Lower lobe of right lung (tissue), 2 donors: Measurements from ENCODE around the gene CXorf58. TPM values are rescaled to one million over a fixed set of nuclear protein-coding genes. Genes with fewer than 3 reads are reported as not detected.
A peak's percentile ranks its signal among the peaks of the same experiment; 100 is the strongest.
"Not testable (repeated sequence)": the region's sequence is repeated elsewhere in the genome, so short reads cannot be mapped to it uniquely, and the experiment has no call there.

ENCODE experiments used
- ATAC-seq, 2 donors: fragments of 200-7000 bp; cut with Tn5 transposase; one replicate each; pipeline ENCODE4 v1.9.1; 2020 to 2022; ENCODE audit warnings: mild to moderate bottlenecking in 2 of 2, moderate library complexity in 2 of 2
- DNase-seq: peaks from one replicate; pipeline ENCODE4 v3.0.0-alpha.2; 2020
- H3K27ac ChIP-seq: fragments of 200-600 bp; one replicate; pipeline ENCODE4 v1.8.0; 2022
- H3K27me3 ChIP-seq: fragments of 200-600 bp; one replicate; pipeline ENCODE4 v1.8.0; 2022; ENCODE audit warnings: low read depth
- H3K36me3 ChIP-seq: fragments of 200-600 bp; one replicate; pipeline ENCODE4 v1.8.0; 2022; ENCODE audit warnings: mild to moderate bottlenecking
- H3K4me1 ChIP-seq: fragments of 200-600 bp; one replicate; pipeline ENCODE4 v1.8.0; 2022
- H3K4me3 ChIP-seq: fragments of 200-600 bp; one replicate; pipeline ENCODE4 v1.8.0; 2022; ENCODE audit warnings: mild to moderate bottlenecking
- H3K9me3 ChIP-seq: fragments of 200-600 bp; one replicate; pipeline ENCODE4 v1.8.0; 2022
- intact Hi-C: fragments of 100-400 bp; cut with DNase I; formaldehyde crosslinking; loops from one replicate; pipeline ENCODE4 v1.11.0; 2022
- total RNA-seq: library from RNA; stranded (reverse); fragmentation: NEBNext Ultra II Directional; extraction: Animal tissue kit (Norgen Biotek cat#: 25700); gene quantifications from one replicate; pipeline ENCODE4 v1.2.1, GENCODE V29; 2021
- TF ChIP-seq, protein P1 (sequence below): fragments of 200-600 bp; IDR thresholded peaks from one replicate; pipeline ENCODE4 v1.8.0; 2022; ENCODE audit warnings: antibody characterized with exemption, mild to moderate bottlenecking
- donor health status: DM: no; HTN: yes; CAD: no; lungs with severe emphysema.

The CXorf58 gene
- total RNA-seq, 1 donor from 2014 or later, result 0.27 TPM

DNA sequence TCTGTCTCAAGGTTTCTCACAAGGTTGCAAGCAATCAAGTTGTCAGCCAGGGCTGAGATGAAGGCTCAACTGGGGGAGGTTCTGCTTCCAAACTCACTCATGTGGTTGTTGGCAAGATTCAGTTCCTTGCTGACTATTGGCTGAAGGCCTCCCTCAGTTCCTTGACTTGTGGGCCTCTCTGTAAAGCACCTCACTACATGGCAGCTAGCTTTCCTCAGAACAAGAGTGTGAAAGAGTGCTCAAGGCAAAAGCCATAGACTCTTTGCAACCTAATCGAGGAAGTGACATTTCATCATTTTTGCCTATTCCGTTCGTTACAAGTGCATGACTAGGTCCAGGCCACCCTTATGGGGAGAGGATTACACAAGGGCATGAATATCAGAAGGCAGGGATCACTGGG is 52.0 kb downstream of the CXorf58 start:
- ATAC-seq (peak in 1 of 2 donors; percentile 14), DNase-seq (no peak)
- intact Hi-C loops, result no loop called here
- Histone ChIP-seq H3K27ac (no peak overlapping the region), H3K36me3 (no peaks in the 10 kb centered on the region), H3K4me1 (no peaks in the 10 kb centered on the region), H3K4me3 (no peak overlapping the region), H3K27me3 (no peaks in the 10 kb centered on the region), H3K9me3 (no peaks in the 10 kb centered on the region)
- TF ChIP-seq, protein P1, sequence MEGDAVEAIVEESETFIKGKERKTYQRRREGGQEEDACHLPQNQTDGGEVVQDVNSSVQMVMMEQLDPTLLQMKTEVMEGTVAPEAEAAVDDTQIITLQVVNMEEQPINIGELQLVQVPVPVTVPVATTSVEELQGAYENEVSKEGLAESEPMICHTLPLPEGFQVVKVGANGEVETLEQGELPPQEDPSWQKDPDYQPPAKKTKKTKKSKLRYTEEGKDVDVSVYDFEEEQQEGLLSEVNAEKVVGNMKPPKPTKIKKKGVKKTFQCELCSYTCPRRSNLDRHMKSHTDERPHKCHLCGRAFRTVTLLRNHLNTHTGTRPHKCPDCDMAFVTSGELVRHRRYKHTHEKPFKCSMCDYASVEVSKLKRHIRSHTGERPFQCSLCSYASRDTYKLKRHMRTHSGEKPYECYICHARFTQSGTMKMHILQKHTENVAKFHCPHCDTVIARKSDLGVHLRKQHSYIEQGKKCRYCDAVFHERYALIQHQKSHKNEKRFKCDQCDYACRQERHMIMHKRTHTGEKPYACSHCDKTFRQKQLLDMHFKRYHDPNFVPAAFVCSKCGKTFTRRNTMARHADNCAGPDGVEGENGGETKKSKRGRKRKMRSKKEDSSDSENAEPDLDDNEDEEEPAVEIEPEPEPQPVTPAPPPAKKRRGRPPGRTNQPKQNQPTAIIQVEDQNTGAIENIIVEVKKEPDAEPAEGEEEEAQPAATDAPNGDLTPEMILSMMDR, result no peak

DNA sequence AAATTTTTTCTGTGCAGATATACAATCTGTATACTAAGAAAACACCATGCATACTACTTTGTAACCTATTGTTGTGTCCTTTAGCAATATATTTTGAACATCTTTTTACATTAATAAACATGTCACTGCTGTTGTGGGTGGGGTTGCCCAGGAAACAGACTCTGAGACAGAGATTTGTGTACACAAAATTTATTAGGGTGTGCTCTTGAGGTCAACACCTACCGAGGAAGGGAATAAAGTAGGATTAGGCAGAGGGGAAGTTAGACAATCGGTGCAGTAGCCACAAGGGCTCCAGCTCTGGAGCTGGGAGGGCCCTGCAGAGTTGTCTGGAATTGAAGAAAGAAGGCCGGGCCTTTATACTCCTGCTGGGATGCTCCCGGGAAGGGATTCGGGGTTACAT is 56.4 kb downstream of the CXorf58 start:
- intact Hi-C loops, result no loop called here
- ATAC-seq, result no peak
- H3K4me1 ChIP-seq, result no peaks in the 10 kb centered on the region
- no peaks in the 10 kb centered on the region for H3K27me3 ChIP-seq
- H3K4me3 ChIP-seq, result no peak overlapping the region
- H3K36me3 ChIP-seq, result no peaks in the 10 kb centered on the region
- no peaks in the 10 kb centered on the region for H3K9me3 ChIP-seq
- TF ChIP-seq, protein P1, result no peak
- no peak for DNase-seq
- H3K27ac ChIP-seq, result no peak overlapping the region

DNA sequence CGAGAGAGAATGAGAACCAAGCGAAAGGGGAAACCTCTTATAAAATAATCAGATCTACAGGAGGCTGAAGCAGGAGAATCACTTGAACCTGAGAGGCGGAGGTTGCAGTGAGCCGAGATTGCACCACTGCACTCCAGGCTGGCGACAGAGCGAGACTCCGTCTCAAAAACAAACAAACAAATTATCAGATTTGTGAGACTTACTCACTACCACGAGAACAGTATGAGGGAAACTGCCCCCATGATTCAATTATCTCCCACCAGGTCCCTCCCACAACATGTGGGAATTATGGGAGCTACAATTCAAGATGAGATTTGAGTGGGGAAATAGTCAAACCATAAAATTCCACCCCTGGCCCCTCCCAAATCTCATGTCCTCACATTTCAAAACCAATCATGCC is 57.8 kb downstream of the CXorf58 start:
- DNase-seq, H3K27me3 ChIP-seq, H3K36me3 ChIP-seq, H3K9me3 ChIP-seq, H3K4me1 ChIP-seq, H3K4me3 ChIP-seq, H3K27ac ChIP-seq, intact Hi-C loops, ATAC-seq: not testable (repeated sequence)

DNA sequence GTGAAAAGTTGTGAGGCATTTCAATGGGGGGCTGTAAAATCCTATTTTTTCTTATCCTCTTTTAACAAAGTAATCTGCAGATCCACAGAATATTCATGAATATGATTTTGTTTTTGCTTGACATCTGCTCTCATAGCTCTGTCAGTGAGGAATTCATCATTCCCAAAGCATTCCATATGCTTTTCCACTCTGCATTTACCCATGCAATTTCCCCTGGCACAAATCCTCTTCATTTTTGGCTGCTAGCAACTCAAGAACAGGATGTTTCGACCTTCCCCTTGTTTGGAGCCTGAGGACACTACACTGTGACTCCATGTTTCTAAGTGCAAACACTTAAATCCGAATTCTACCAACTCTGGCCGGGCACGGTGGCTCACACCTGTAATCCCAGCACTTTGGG is 70.7 kb downstream of the CXorf58 start:
- Histone ChIP-seq H3K27ac (no peak overlapping the region), H3K36me3 (no peaks in the 10 kb centered on the region), H3K4me3 (no peak overlapping the region), H3K9me3 (no peaks in the 10 kb centered on the region), H3K27me3 (no peaks in the 10 kb centered on the region), H3K4me1 (no peaks in the 10 kb centered on the region)
- ATAC-seq, result no peak
- DNase-seq, result no peak
- intact Hi-C loops, result no loop called here
- TF ChIP-seq, protein P1, result no peak

DNA sequence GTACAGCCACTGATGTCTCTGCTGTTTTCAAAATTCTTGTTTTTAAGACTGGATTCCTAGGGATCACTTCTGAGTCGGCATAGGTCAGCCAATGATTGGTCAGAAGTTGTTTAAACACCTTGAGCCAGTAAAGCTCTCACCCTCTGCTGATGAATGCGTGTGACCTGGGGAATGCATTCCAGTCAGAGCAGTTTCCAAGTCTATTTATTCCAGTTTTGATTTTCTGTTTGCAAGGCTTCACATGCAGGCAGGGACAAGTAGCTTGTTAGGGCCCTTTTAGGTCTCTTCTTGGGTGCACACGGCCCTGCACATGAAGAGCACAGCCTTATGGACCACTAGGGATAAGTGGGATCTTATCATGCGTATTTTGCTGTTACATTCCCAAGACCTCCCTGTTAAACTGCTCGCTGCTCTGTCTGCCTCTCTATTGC is 72.2 kb downstream of the CXorf58 start:
- no peak overlapping the region for H3K4me3 ChIP-seq
- DNase-seq, result no peak
- H3K27ac ChIP-seq, result no peak overlapping the region
- no peaks in the 10 kb centered on the region for H3K9me3 ChIP-seq
- peak in 1 of 2 donors; percentile 33 for ATAC-seq
- no peaks in the 10 kb centered on the region for H3K36me3 ChIP-seq
- intact Hi-C loops, result no loop called here
- no peaks in the 10 kb centered on the region for H3K27me3 ChIP-seq
- TF ChIP-seq, protein P1, result no peak
- no peaks in the 10 kb centered on the region for H3K4me1 ChIP-seq

DNA sequence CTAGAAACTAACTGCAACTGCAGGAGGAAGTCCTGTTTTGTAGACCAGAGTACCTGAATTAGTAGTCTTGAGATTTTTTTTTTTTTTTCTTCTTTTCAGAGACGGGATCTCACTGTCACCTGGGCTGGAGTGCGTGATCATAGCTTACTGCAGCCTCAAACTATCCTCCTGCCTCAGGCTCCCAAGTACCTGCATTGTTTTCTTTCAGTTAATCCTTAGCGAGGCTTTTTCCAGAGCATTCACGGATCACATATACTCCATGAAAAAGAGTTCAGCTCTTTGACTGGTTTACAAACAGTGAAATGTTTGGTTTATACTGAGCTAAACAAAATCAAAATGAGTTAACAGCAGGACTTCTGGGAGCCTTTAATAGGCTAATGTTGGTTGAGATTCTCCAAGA is 73.4 kb downstream of the CXorf58 start:
- no peak for ATAC-seq
- no peak for DNase-seq

More for the DNA sequence above, 73.4 kb downstream of the CXorf58 start:
- no peak overlapping the region for H3K4me3 ChIP-seq
- H3K27ac ChIP-seq, result no peak overlapping the region
- no peaks in the 10 kb centered on the region for H3K9me3 ChIP-seq
- no peaks in the 10 kb centered on the region for H3K27me3 ChIP-seq
- TF ChIP-seq, protein P1, result no peak
- H3K4me1 ChIP-seq, result no peaks in the 10 kb centered on the region
- no peaks in the 10 kb centered on the region for H3K36me3 ChIP-seq
- intact Hi-C loops, result no loop called here
